ENCODE data around the gene HMGN4. TPM values are rescaled to one million over a fixed set of nuclear protein-coding genes. Genes with fewer than 3 reads are reported as not detected.

The HMGN4 gene
- total and polyA plus RNA-seq, 9 of the 15 experiments (the other 6 are each of a cell fraction or from before 2014, with no cell fraction given), result 35.4 to 134 (median 94.1) TPM

- TF ChIP-seq SNAPC5 (CRISPR knock-in tag; IDR thresholded peaks at IDR 0.05), result no peak
- no peak for TF ChIP-seq LEF1 (IDR thresholded peaks at IDR 0.05)
- TF ChIP-seq GABPA (tag; conservative IDR thresholded peaks at IDR 0.05; ENCODE audit: low read depth), result peak; percentile 67
- TF ChIP-seq HLTF (IDR thresholded peaks at IDR 0.05), result no peak
- TF ChIP-seq ZBTB2 (IDR thresholded peaks at IDR 0.05), result no peak
- no peak for TF ChIP-seq ZNF280B (CRISPR knock-in tag; IDR thresholded peaks at IDR 0.05)
- no peak for TF ChIP-seq LCOR (CRISPR knock-in tag; IDR thresholded peaks at IDR 0.05)
- TF ChIP-seq REST (IDR thresholded peaks at IDR 0.05; ENCODE audit: borderline replicate concordance), result no peak
- no peak for TF ChIP-seq REST (CRISPR knock-in tag; IDR thresholded peaks at IDR 0.05; ENCODE audit: low read depth)
- no peak for TF ChIP-seq MYBL2 (IDR thresholded peaks at IDR 0.05; ENCODE audit: low read depth)
- no peak for TF ChIP-seq MYBL2 (CRISPR knock-in tag; IDR thresholded peaks at IDR 0.05; ENCODE audit: borderline replicate concordance)
- no peak for TF ChIP-seq ZNF143 (CRISPR knock-in tag; IDR thresholded peaks at IDR 0.05)
- TF ChIP-seq HDGF (IDR thresholded peaks at IDR 0.05), result no peak
- TF ChIP-seq MTA2 (IDR thresholded peaks at IDR 0.05; ENCODE audit: low read depth), result no peak
- TF ChIP-seq GTF2A2 (tag; IDR thresholded peaks at IDR 0.05), result peak; percentile 65
- TF ChIP-seq EP400 (IDR thresholded peaks at IDR 0.05), result no peak
- TF ChIP-seq NR2C1 (IDR thresholded peaks at IDR 0.05), result no peak
- peak; percentile 74 for TF ChIP-seq NR2C1 (tag; IDR thresholded peaks at IDR 0.05)
Observed at GRCh38 chr6:26550250-26550993, 12.3 kb downstream of the HMGN4 start (continued).

Data from K562 (cell line).